ENCODE measurements around the gene RARB.

Gene RARB

DNA sequence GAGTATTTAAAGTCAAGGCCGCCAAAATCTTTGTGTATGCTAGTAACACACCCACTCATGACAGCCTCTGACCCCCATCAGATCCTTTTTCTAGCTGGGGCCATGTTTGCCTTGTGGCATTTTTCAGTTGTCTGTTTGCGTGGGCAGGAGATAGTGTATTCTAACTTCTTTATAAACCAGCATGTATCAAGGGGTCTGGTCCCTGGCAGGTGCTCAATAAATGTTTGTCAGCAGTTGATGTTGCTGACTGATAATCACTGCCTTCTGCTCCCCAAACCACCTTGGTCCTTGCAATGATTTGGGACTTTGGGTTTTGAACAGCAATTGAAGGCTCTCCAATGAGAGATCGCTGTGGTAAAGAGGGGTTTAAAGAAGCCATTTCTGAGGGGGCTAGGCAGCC, 19.2 kb downstream of the RARB start:
- DNase-seq (ENCODE audit: low read depth in 2 of 2, low spot score in 1 of 2) = no peak

DNA sequence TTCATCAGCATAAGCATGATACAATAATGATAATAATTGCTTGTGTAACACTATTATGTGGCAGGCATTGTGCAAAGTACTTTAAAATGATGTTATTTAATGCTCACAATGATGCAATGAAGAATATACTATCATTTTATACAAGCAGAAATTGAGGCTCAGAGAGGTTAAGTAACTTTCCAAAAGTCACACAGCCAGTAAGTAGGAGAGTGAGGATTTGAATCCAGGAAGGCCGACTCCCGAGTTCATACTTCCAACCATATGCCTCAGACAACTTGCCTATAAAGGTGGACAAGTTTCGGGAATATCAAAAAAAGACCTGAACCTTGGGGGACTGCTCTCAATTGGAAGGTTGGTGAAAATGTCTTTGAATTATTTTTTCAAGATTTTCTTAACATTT, 19.9 kb downstream of the RARB start:
- DNase-seq (ENCODE audit: low read depth in 2 of 2, low spot score in 1 of 2) = no peak

- DNase-seq (ENCODE audit: low read depth in 2 of 2, low spot score in 1 of 2) = no peak
Observed at GRCh38 chr3:25448750-25449692, 21.0 kb downstream of the RARB start.

DNA sequence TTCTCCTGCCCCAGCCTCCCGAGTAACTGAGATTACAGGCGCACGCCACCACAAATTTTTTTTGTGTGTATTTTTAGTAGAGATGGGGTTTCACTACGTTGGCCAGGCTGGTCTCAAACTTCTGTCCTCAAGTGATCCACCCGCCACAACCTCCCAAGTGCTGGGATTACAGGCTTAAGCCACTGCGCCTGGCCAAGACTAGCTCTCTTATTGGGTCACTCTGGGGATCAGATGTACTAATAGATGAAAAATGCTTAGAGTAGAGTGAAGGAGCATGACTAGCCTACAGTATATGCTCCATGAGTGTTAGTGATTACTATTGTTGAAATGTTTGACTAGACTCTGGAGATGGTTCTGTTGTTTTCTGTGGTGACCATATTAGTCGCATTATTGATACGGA, 21.8 kb downstream of the RARB start:
- DNase-seq (ENCODE audit: low read depth in 2 of 2, low spot score in 1 of 2) = no peak

DNA sequence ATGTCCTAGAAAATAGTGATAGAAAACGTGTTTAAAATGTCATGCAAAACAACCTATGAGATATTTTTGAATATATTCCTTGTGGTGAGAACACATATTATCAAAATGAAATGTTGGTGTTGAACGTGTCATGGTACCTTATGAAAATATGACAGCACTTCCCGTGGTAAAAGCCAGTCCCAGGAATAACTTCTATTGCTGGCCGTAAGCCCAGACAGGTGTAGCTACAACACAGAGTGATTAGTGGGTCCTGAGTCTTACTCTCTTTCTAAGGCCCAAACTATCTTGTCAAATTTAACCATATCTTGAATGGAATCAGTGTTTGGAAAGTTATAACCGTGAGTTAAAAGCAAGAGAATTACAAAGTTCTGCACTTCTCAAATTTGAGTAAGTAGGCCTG, 24.1 kb downstream of the RARB start:
- DNase-seq (ENCODE audit: low read depth in 2 of 2, low spot score in 1 of 2) = no peak

DNA sequence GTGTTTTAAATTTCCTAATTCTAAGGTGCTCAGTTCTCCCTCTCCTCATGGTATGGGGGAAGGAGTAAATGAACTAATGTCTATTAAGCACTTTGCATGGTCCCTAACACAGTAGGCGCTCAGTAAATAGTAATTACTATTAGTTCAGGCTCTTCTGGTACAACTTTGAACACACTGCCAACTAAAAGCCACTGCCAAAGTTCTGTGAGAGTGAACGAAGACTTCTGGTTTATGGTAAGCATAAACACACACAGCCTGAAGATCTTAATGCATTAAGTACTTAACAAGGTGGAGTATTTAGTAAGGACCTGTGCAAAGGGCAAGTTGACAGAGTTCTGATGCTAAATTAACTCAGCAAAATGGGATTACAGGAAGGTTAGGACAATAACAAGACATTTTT, 24.7 kb downstream of the RARB start:
- no peak for DNase-seq (ENCODE audit: low read depth in 2 of 2, low spot score in 1 of 2)

- no peak for DNase-seq (ENCODE audit: low read depth in 2 of 2, low spot score in 1 of 2)
Observed at GRCh38 chr3:25453619-25454004, 25.5 kb downstream of the RARB start.

DNA sequence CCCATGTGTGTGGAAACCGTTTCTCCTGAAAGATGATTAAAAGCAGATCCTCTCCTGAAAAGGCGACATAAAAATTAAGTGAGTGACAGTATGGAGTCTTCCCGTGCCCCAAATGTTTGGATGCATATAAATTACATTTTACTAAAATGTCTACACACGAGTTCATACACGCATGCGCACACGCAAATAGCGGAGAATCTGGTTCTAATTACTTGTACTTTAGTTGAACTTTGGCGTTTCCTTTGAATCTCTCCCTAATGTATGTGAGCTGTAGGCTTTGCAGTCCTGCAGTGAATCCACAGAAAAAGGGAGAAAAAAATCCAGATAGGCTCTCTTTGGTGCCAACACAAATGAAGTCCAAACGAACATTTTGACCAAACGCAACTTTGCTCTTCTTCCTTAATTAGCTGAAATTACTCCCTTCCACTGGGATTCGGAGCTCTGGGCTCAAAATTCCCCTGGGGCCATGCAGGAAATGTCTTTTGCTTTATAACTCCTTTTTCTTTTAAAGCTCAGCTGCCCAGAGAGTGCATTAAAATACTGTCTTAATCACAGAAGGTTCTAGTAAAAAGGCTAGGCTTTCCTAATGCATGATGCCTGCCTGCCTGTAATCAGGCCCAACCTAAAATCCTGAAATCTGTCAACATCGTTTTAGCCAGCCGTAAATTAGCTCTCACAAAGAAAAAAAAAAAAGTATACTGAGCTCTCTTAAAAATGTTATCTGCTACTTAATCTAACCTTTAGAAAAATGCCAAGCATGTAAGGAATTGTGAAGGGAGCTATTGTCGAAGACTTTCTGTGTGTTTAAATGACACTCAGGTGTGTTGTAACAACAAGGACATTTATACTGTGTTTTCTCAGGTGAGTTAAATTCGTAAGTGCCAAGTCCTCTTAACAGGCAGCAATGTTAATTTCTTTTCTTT, 26.2 kb downstream of the RARB start:
- DNase-seq (ENCODE audit: low read depth in 2 of 2, low spot score in 1 of 2) = no peak

DNA sequence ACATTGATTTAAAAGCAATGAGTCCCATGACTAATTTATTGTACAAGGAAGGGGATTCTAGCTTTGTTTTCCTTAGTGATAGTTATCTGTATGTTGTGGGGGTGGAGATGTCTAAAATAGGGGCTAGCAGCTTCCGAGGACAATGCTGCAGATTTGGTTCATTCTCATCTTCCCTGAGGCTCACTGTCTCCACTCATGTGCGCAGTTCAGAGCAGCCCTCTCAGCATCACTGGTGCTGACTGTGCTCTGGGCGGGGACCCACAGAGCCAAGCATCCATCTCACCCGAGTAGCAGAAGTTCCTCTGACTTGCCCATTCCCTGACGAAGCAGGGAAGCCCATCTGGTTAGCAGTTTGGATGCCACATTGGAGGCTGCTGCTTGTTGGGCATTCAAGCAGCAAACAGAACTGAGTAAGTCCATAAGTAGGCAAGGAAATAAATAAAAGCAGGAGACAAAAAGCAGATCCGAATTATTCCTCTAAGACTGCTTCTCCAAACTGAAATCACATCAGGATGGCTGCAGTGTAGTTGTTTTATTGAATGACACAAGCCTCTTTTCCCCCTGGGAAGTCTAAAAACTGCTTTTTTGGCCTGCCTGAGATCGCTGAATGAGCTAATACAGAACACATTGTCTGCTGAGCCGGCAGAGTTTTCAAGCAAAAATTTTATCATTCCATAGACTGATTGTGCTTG, 27.5 kb downstream of the RARB start:
- no peak for DNase-seq (ENCODE audit: low read depth in 2 of 2, low spot score in 1 of 2)

DNA sequence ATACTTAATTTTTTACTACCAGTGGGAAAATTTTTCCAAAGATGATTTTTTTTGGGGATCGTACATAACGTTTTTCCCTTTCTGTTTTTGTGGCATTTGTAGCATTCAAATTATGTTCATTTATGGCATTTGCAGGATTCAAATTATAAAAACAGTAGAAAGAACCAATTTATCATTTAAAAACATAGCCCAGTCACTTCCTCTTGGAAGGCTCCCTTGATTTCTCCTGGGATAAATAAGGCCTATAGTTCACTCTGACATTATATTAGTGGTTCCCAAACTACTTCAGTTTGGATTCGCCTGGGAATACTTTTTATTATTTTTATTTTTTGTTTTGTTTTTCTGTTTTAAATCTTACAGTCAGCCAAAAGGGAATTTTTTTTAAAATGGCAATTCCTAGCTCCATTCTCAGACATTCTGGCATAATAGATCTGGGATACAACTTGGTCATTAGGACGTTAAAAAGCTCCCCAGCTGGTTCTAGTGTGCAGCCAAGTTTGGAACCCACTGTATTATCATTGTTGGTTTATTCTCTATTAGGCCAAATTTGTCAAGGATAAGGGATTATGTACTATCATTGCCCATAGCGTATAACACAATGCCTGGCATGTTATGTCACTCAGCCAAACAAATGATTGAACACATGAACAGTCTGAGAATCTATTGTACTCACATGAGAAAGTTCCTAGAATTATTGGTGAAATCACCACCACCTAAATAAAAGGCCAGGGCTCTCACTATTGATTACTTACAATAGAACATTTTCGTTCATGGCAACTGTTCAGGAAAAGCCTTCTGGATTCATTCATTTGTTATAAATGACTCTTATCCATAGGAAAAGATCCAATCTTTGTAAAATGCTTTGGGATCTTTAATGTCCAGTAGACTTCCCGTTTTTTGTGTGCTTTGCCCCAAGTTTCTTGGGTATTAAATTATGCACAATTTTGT, 28.9 kb downstream of the RARB start:
- DNase-seq (ENCODE audit: low read depth in 2 of 2, low spot score in 1 of 2) = no peak

DNA sequence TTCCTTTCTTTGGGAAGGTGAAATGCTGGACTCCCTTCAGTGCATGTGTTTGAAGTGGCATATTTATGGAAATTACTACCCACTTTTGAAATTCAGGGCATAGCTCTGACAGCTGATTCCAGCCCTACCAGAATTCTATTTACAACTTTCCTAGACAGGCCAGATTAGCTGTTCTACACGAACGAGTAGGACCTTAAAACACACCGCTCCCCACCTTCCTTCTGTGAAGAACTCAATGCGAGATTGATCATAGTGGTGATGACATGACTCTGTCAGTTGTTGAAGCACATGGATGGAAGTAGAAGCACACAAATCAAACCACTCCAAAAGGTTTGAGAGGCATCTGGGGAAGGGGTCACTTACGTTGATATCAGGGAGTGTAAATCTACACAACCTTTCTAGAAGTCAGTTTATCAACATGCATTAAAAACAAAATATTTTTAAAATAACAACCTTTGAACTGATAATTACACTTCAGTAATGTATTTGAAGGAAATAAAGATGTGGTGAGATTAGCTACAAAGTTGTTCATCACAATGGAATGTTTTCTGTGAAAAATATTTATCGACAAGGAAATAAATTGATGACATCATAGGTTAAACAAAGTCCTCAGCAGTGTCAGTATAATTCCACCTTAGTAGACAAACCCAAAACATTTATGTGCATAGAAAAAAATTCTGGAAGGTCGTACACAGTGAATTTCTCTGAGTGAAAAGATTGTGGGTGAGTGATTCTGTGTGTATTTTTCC, 29.8 kb downstream of the RARB start:
- no peak for DNase-seq (ENCODE audit: low read depth in 2 of 2, low spot score in 1 of 2)

GRCh38 chr3:25458420-25458814, 30.4 kb downstream of the RARB start:
- DNase-seq (ENCODE audit: low read depth in 2 of 2, low spot score in 1 of 2) = no peak

GRCh38 chr3:25460751-25461150, 32.7 kb downstream of the RARB start:
- DNase-seq (ENCODE audit: low read depth in 2 of 2, low spot score in 1 of 2) = no peak

DNA sequence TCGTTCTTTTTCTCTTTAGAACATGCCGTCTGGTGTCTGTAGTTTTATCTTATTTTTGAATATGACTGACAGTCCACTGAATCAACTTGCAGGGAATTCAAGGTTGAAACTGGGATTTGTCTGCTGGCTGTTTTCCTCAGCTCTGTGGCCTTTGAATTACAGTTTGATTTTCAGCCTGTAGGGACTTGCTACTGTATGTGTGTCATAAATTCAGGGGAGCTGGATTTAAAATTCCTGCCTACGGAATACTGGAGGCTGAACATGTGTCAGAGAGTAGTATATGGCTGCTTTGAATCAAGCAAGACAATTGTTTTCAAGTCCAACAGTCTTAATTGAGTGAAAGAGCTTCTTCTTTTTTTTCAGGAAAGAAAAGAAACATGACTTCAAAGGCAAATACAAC, 33.9 kb downstream of the RARB start:
- no peak for DNase-seq (ENCODE audit: low read depth in 2 of 2, low spot score in 1 of 2)

GRCh38 chr3:25462495-25462894, 34.4 kb downstream of the RARB start:
- no peak for DNase-seq (ENCODE audit: low read depth in 2 of 2, low spot score in 1 of 2)

GRCh38 chr3:25463836-25464418, 35.9 kb downstream of the RARB start:
- no peak for DNase-seq (ENCODE audit: low read depth in 2 of 2, low spot score in 1 of 2)

GRCh38 chr3:25465266-25465860, 37.3 kb downstream of the RARB start:
- DNase-seq (ENCODE audit: low read depth in 2 of 2, low spot score in 1 of 2) = no peak

DNA sequence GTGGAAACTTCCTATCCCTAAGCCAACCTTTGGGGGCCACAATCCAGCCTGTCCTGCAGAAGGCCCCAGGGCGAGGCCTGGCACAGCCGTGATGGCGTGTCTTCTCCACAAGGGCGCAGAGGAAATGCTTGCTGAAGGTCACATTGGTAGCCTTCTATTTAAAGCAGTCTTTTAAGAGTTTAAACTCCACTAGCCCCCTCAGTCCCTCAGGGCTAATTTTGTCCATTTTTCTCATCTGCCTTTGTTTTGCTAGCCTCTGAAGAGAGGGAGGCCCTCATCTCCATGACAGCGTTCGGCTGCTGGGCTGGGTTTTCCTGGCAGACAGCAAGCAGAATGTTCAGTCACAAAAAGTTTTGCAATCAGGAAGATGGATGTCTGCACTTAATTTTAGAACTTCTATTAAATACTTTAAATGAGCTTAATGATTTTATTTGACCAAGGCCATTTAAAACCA, 40.8 kb downstream of the RARB start:
- DNase-seq (ENCODE audit: low read depth in 2 of 2, low spot score in 1 of 2) = no peak

DNA sequence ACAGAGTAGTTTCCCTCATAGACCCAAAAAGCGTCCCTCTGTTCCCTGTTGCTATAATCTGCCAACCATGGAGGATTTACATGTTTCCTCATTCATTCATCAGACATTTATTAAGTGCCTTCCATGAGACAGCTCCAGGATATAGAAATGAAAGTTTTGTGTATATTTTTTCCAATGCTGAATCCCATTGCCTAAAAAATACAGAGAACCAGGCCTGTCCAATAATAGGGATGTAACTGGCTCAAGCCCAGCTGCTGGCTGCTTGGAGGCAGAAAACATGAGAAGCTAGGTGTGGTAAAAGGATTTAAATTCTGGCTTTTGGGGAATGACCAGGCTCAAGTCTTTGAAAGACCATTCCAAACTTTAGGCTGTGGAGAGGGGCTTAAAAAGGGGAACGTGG, 41.5 kb downstream of the RARB start:
- no peak for DNase-seq (ENCODE audit: low read depth in 2 of 2, low spot score in 1 of 2)

Measured in stimulated activated CD8-positive, alpha-beta memory T cell treated with anti-CD3 and anti-CD28 coated beads, Interleukin-4, amount 100 ng/mL, for 4 hours (primary cell).